T-helper 2 cell treated with Interferon-gamma antibody and Interleukin-4, amounts not matched to agents 5 μg/mL and 100 μg/mL, for 36 hours (primary cell): ENCODE data around the gene ZNF80.
"Not testable (repeated sequence)": the region's sequence is repeated elsewhere in the genome, so short reads cannot be mapped to it uniquely, and the experiment has no call there.

Experiments
- DNase-seq: peaks from one replicate; pipeline ENCODE4 v3.0.0; 2021; ENCODE audit warnings: low spot score
- H3K27ac Mint-ChIP-seq: one replicate; pipeline ENCODE4 v1.8.0; 2021; ENCODE audit warnings: mild to moderate bottlenecking, mixed read lengths
- H3K27me3 Mint-ChIP-seq: one replicate; pipeline ENCODE4 v1.8.0; 2021; ENCODE audit warnings: low read depth, mixed read lengths
- H3K36me3 Mint-ChIP-seq: one replicate; pipeline ENCODE4 v1.8.0; 2021; ENCODE audit warnings: low read depth, mixed read lengths
- H3K4me1 Mint-ChIP-seq: one replicate; pipeline ENCODE4 v1.8.0; 2021; ENCODE audit warnings: low read depth, mixed read lengths
- H3K4me3 Mint-ChIP-seq: one replicate; pipeline ENCODE4 v1.8.0; 2022; ENCODE audit warnings: mild to moderate bottlenecking, moderate library complexity, mixed read lengths
- H3K9me3 Mint-ChIP-seq: one replicate; pipeline ENCODE4 v1.8.0; 2021; ENCODE audit warnings: mixed read lengths

The ZNF80 gene

DNA sequence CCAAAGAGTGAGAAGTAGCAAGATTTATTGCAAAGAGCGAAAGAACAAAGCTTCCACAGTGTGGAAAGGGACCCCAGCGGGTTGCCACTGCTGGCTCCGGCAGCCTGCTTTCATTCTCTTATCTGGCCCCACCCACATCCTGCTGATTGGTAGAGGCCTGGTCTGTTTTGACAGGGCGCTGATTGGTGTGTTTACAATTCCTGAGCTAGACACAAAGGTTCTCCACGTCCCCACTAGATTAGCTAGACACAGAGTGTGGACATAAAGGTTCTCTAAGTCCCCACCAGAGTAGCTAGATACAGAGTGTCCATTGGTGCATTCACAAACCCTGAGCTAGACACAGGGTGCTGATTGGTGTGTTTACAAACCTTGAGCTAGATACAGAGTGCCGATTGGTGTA lies at the start of gene ZNF80:
ZNF80 (minus strand) TSS at position 101 of the 400 bp plus-strand sequence. CDS start 504 bp downstream, outside the sequence.
- H3K9me3 Mint-ChIP-seq, H3K27me3 Mint-ChIP-seq, DNase-seq: not testable (repeated sequence)
- Mint-ChIP-seq H3K36me3 (peaks cover 20% of the 10 kb centered on the region), H3K27ac (peak within 1 kb of the TSS; percentile 28), H3K4me1 (peaks cover 54% of the 10 kb centered on the region), H3K4me3 (peak within 1 kb of the TSS; percentile 73)

DNA sequence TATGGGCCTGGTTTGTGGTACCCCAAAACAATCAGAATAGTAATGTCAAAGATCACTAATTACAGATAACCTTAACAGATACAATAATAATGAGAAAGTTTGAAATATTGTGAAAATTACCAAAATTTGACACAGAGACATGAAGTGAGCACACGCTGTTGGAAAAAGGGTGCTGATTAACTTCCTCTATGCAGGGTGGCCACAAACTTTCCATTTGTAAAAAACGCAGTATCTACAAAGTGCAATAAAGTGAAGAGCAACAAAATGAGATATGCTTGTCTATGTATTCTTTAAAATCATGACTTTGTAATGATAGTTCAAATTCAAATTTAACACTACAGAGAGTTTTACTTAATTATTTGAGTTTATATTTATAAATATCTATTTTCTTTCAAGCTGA lies 48.9 kb upstream of the ZNF80 start:
- DNase-seq: no peak
- Mint-ChIP-seq H3K36me3 (no peaks in the 10 kb centered on the region), H3K27me3 (no peaks in the 10 kb centered on the region), H3K4me3 (no peak overlapping the region), H3K27ac (peak overlapping the region; percentile 67), H3K4me1 (peaks cover 7% of the 10 kb centered on the region), H3K9me3 (no peaks in the 10 kb centered on the region)

DNA sequence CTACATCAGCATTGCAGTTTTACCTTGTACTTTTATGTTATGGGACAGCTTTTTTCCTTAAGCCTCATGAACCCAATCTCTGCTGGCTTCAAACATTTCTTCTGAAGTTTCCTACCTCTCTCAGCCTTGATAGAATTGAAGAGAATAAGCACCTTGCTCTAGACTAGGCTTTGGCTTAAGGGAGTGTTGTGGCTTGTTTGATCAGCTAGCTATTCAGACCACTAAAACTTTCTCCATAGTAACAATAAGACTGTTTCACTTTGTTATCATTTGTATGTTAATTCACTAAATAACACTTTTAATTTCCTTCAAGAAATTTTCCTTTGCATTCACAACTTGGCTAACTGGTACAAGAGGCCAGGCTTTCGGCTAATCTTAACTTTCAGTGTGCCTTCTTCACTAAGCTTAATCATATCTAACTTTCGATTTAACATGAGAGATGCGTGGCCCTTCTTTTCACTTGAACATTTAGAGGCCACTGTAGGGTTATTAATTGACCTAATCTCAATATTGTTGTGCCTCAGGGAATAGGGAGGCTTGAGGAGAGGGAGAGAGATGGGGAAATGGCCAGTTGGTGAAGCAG lies 48.4 kb upstream of the ZNF80 start:
- Mint-ChIP-seq H3K4me1 (peaks cover 5% of the 10 kb centered on the region), H3K4me3 (peak overlapping the region; percentile 25), H3K36me3 (no peaks in the 10 kb centered on the region), H3K27ac (peak overlapping the region; percentile 67), H3K9me3 (no peaks in the 10 kb centered on the region), H3K27me3 (no peaks in the 10 kb centered on the region)
- DNase-seq: no peak

DNA sequence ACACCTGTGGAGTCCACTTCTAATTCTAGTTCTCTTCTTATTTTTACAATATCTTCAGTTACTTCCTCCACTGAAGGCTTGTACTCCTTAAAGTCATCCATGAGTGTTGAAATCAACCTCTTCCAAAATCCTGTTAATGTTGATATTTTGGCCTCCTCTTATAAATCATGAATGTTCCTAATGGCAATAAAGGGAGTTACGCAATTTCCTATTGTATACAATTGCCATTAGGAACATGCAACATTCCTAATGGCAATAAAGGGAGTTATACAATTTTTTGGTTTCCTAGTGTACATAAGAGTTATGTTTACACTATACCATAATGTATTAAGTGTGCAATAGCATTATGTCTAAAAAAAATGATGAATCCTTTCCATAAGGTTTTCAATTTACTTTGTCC lies 47.3 kb upstream of the ZNF80 start:
- Mint-ChIP-seq H3K4me3 (no peak overlapping the region), H3K27ac (no peak overlapping the region)
- no peak for DNase-seq

DNA sequence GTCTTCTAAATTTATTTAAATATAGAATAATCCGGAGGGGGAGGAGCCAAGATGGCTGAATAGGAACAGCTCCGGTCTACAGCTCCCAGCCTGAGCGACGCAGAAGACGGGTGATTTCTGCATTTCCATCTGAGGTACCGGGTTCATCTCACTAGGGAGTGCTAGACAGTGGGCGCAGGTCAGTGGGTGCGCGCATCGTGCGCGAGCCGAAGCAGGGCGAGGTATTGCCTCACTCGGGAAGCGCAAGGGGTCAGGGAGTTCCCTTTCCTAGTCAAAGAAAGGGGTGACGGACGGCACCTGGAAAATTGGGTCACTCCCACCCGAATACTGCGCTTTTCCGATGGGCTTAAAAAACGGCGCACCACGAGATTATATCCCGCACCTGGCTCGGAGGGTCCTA lies 39.5 kb upstream of the ZNF80 start:
- not testable (repeated sequence) for H3K4me1 Mint-ChIP-seq, H3K4me3 Mint-ChIP-seq, H3K27ac Mint-ChIP-seq, H3K27me3 Mint-ChIP-seq, DNase-seq
- H3K9me3 Mint-ChIP-seq: peaks cover 20% of the 10 kb centered on the region
- H3K36me3 Mint-ChIP-seq: peaks cover 11% of the 10 kb centered on the region

More for the DNA sequence above, 47.3 kb upstream of the ZNF80 start:
- H3K27me3 Mint-ChIP-seq: no peaks in the 10 kb centered on the region
- peaks cover 5% of the 10 kb centered on the region for H3K4me1 Mint-ChIP-seq
- H3K9me3 Mint-ChIP-seq: no peaks in the 10 kb centered on the region
- H3K36me3 Mint-ChIP-seq: no peaks in the 10 kb centered on the region

DNA sequence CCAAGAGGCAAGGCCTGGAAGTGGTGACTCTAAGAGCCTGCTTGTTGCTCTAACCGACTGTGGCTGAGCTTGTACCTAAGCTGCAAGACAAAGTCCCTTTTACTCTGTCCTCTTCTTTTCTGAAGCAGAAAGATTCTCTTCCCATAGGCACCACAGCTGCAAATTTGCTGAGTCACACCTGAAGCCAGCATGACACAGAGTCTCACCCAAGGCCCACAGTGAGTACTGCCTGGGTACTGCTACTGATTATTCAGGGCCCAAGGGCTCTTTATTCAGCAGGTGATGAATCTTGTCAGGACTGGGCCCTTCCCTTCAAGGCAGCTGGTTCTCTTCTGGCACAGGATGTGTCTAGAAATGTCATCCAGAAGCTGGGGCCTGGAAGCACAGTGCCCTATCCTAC lies 37.6 kb upstream of the ZNF80 start:
- no peak for DNase-seq
- no peaks in the 10 kb centered on the region for H3K27me3 Mint-ChIP-seq
- H3K9me3 Mint-ChIP-seq: peaks cover 24% of the 10 kb centered on the region
- H3K36me3 Mint-ChIP-seq: peaks cover 14% of the 10 kb centered on the region
- peaks cover 5% of the 10 kb centered on the region for H3K4me1 Mint-ChIP-seq
- H3K27ac Mint-ChIP-seq: no peak overlapping the region
- no peak overlapping the region for H3K4me3 Mint-ChIP-seq

DNA sequence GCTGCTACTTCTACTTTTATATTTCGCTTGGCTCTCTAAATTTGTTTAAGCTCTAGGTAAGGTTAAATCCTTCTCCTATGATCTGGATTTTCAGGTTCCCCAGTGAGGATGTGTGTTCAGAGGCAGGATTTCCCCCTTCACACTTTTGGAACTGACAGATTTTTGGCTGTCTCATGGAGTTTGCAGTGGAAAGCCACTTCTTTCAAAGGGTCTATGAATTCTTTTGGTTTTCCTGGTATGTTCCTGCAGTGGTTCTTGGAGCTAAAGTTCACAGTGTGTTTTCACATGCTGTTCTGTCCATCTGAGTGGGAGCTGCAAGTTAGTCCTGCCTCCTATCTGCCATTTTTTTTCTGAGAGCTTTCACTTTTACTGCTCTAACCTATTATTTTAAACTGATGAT lies 34.9 kb upstream of the ZNF80 start:
- H3K27me3 Mint-ChIP-seq: no peaks in the 10 kb centered on the region
- H3K4me3 Mint-ChIP-seq: no peak overlapping the region
- H3K4me1 Mint-ChIP-seq: peaks cover 5% of the 10 kb centered on the region
- no peak overlapping the region for H3K27ac Mint-ChIP-seq
- no peak for DNase-seq
- H3K9me3 Mint-ChIP-seq: peaks cover 42% of the 10 kb centered on the region
- H3K36me3 Mint-ChIP-seq: peaks cover 21% of the 10 kb centered on the region

DNA sequence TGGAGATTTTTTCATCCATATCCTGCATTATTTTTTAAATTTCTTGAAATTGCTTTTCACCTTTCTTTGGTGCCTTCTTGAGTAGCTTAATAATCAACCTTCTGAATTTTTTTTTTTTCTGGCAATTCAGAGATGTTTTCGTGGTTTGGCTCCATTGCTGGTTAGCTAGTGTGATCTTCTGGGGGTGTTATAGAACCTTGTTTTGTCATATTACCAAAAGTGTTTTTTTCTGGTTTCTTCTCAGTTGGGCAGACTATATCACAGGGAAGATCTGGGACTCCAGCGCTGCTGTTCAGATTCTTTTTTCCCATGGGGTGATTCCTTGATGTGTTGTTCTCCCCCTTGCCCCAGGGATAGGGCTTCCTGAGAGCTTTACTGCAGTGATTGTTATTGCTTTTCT lies 32.6 kb upstream of the ZNF80 start:
- Mint-ChIP-seq H3K4me1 (peaks cover 4% of the 10 kb centered on the region), H3K4me3 (no peak overlapping the region), H3K9me3 (peaks cover 36% of the 10 kb centered on the region), H3K27ac (no peak overlapping the region), H3K36me3 (peaks cover 18% of the 10 kb centered on the region), H3K27me3 (no peaks in the 10 kb centered on the region)
- no peak for DNase-seq

DNA sequence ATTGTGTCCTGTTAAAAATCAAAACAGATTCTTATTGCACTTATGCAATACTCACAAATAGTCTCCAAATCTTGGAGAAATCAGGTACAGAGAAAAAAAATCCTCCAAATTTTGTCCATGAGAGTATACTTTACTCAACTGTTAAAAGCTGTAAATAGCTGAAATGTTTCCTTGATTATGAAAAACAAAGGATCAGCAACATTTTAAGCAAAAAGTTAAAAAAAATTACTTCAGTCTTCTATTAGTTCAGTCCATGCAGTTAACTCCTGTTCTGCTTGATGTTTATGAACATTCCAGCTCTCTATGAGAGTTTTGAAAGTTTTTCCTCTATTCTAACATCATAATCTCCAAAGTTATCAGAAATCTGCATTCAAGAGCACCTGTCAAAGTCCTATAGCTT lies 22.8 kb upstream of the ZNF80 start:
- Mint-ChIP-seq H3K4me3 (no peak overlapping the region), H3K36me3 (peaks cover 6% of the 10 kb centered on the region), H3K27ac (no peak overlapping the region), H3K27me3 (peaks cover 2% of the 10 kb centered on the region), H3K9me3 (peaks cover 30% of the 10 kb centered on the region), H3K4me1 (no peaks in the 10 kb centered on the region)
- no peak for DNase-seq

DNA sequence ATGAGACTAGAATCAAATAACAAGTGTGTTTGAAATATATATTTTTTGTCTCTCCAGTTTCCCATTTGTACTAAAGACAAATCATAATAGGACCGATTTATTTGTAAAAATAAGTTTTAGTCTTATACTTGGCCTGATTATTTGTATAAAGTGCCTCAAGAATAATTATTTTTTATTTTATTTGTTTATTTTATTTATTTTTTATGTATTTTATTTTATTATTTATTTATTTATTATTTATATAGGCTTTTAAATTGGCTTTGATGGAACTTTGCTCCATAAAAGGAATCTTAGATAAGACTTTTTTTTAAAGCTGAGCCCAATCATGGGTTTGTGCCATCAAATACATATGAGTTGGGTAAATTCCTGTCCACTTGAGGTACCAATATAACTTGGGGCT lies 22.2 kb upstream of the ZNF80 start:
- no peak for DNase-seq
- H3K27me3 Mint-ChIP-seq: peaks cover 2% of the 10 kb centered on the region

DNA sequence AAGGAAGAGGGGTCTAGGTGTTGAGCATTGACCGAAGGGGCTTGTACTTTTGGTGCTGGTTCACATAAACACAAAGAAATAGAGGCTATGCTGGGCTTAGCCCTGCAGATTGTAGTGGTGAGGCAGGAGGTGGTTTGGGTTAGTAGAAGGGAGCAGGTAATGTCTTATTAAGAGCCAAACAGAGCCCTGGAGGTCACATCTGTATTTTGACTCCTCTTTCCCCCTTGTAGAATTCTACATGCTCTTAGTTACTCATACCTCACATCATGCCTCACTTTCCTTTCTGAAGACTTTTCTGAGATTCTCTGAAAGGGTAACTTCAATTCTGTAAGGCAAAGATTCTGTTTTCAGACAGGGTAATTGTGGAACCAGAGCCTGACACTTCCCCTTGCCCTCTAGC lies 16.1 kb upstream of the ZNF80 start:
- Mint-ChIP-seq H3K36me3 (peaks cover 3% of the 10 kb centered on the region), H3K9me3 (peaks cover 12% of the 10 kb centered on the region), H3K27me3 (no peaks in the 10 kb centered on the region), H3K4me3 (no peak overlapping the region), H3K27ac (no peak overlapping the region), H3K4me1 (peaks cover 10% of the 10 kb centered on the region)
- DNase-seq: no peak

More for the DNA sequence above, 22.2 kb upstream of the ZNF80 start:
- Mint-ChIP-seq H3K36me3 (peaks cover 6% of the 10 kb centered on the region), H3K4me3 (no peak overlapping the region), H3K9me3 (peaks cover 30% of the 10 kb centered on the region), H3K4me1 (no peaks in the 10 kb centered on the region), H3K27ac (no peak overlapping the region)

DNA sequence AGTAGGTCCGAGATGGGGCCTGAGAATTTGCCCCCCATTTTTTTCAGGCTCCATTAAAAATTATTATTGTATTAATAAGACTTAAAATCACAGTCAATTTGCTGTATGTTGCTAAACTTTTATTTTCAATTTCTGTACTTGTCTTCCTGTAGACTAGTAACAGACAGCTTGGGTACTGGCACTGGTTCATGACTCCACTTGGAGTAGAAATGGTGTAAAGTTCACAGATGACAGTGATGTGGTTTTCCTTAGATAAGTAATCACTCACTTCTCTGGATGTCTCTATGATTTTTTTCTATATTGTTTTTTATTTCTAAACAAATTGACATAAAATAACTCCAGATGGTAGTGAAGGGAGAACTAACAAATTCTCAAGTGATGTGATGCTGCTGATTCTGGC lies 15.6 kb upstream of the ZNF80 start:
- H3K4me1 Mint-ChIP-seq: peaks cover 10% of the 10 kb centered on the region
- no peaks in the 10 kb centered on the region for H3K27me3 Mint-ChIP-seq
- no peak overlapping the region for H3K27ac Mint-ChIP-seq
- no peak for DNase-seq
- peaks cover 12% of the 10 kb centered on the region for H3K9me3 Mint-ChIP-seq
- peaks cover 7% of the 10 kb centered on the region for H3K36me3 Mint-ChIP-seq
- no peak overlapping the region for H3K4me3 Mint-ChIP-seq

DNA sequence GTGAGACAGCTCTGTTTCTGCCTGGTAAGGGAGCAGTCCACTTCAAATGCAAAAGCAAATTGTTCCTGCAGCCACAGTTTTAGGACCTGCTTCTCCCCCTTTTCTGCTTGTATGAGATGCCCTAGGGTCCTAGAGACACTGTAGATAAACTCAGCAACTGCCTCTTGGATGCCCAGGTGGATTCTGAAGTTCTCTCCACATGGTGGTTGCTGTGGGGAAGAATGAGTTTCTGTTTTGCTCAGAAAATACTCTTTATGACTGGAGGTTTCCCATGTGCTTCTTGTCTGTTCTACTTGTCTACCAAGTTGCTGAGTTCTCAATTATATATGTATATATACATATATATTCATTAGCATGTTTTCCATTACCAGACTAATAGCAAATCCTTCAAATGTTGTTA lies 5.6 kb upstream of the ZNF80 start:
- Mint-ChIP-seq H3K9me3 (peaks cover 32% of the 10 kb centered on the region), H3K4me1 (peaks cover 36% of the 10 kb centered on the region), H3K4me3 (no peak overlapping the region), H3K27me3 (no peaks in the 10 kb centered on the region), H3K27ac (peak overlapping the region; percentile 29), H3K36me3 (peaks cover 27% of the 10 kb centered on the region)
- DNase-seq: peak; percentile 49

DNA sequence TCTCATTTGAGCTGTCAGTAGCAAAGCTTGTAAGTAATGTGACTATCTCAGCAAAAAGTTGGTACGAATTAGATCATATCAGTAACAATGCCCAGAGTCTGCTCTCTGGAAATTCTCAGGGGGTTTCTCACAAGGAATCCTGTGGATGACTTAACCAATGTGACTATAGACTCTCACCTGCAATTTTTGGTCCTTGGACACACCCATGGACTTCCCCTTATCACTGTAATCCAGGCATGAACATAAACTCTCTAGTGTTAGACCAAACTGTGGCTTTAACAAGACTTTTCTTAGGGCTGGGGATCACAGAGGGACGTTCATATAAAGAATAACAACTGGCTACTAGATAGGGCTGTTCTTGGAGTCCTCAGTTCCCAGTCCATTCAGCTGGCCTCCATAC lies 3.9 kb upstream of the ZNF80 start:
- no peak for DNase-seq
- Mint-ChIP-seq H3K9me3 (peaks cover 31% of the 10 kb centered on the region), H3K27ac (no peak overlapping the region), H3K4me3 (no peak overlapping the region), H3K27me3 (no peaks in the 10 kb centered on the region), H3K4me1 (peaks cover 44% of the 10 kb centered on the region), H3K36me3 (peaks cover 36% of the 10 kb centered on the region)

DNA sequence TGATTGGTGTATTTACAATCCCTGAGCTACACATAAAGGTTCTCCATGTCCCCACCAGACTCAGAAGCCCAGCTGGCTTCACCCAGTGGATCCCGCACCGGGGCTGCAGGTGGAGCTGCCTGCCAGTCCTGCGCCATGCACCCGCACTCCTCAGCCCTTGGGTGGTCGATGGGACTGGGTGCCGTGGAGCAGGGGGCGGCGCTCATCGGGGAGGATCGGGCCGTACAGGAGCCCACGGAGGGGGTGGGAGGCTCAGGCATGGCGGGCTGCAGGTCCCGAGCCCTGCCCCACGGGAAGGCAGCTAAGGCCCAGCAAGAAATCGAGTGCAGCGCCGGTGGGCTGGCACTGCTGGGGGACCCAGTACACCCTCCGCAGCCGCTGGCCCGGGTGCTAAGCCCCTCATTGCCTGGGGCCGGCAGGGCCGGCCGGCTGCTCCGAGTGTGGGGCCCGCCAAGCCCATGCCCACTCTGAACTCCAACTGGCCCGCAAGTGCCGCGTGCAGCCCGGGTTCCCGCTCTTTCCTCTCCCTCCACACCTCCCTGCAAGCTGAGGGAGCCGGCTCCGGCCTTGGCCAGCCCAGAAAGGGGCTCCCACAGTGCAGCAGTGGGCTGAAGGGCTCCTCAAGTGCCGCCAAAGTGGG lies 888 bp upstream of the ZNF80 start:
- not testable (repeated sequence) for H3K27ac Mint-ChIP-seq, H3K27me3 Mint-ChIP-seq, DNase-seq, H3K4me3 Mint-ChIP-seq, H3K9me3 Mint-ChIP-seq
- H3K36me3 Mint-ChIP-seq: peaks cover 25% of the 10 kb centered on the region
- peaks cover 56% of the 10 kb centered on the region for H3K4me1 Mint-ChIP-seq
